ENCODE results near the gene STKLD1.

- TF ChIP-seq CTCF (IDR thresholded peaks at IDR 0.05) (no peak), EP300 (IDR thresholded peaks at IDR 0.05) (no peak)
These were observed 73.6 kb downstream of the STKLD1 start for GRCh38 chr9:133449760-133450159.

Data from tibial nerve (tissue), 4 donors.